Subcutaneous adipose tissue (tissue), 4 donors: Measurements from ENCODE around the gene SLC45A2. TPM values are rescaled to one million over a fixed set of nuclear protein-coding genes. Genes with fewer than 3 reads are reported as not detected.

Experiments used
- small RNA-seq: library from RNA; depleted of rRNA; stranded (forward); fragments of <200 nt; gene quantifications from one replicate; pipeline ENCODE3, GENCODE V24; 2016
- total RNA-seq, 4 donors: library from RNA; depleted of rRNA; stranded (reverse); fragments of >200 nt; gene quantifications; one replicate each; pipeline ENCODE4 v1.1.0, GENCODE V29; 2016
- TF ChIP-seq, protein P1 (sequence below): fragments of 450-650 bp; IDR thresholded peaks from one replicate; pipeline ENCODE4 v1.5.1; 2016; ENCODE audit warnings: low read depth, mild to moderate bottlenecking, control low read depth, antibody characterized with exemption, moderate library complexity

SLC45A2 gene
- total RNA-seq, 4 donors from 2014 or later: not detected

DNA sequence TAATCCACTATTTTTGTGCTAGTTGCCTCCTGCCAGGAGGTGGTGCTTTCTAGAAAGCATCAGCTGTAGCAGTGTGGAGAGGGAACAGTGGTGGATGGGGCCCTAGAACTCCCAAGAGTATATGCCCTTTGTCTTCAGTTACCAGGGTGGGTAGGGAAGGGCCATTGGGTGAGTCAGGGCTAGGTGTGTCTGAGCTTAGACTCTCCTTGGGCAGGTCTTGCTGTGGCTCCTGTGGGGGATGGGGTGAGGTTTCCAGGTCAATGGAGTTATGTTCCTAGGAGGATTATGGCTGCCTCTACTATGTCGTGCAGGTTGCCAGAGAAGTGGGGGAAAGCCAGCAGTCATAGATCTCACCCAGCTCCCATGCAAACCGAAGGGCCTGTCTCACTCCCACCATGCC is 81.4 kb downstream of the SLC45A2 start:
- TF ChIP-seq, protein P1, sequence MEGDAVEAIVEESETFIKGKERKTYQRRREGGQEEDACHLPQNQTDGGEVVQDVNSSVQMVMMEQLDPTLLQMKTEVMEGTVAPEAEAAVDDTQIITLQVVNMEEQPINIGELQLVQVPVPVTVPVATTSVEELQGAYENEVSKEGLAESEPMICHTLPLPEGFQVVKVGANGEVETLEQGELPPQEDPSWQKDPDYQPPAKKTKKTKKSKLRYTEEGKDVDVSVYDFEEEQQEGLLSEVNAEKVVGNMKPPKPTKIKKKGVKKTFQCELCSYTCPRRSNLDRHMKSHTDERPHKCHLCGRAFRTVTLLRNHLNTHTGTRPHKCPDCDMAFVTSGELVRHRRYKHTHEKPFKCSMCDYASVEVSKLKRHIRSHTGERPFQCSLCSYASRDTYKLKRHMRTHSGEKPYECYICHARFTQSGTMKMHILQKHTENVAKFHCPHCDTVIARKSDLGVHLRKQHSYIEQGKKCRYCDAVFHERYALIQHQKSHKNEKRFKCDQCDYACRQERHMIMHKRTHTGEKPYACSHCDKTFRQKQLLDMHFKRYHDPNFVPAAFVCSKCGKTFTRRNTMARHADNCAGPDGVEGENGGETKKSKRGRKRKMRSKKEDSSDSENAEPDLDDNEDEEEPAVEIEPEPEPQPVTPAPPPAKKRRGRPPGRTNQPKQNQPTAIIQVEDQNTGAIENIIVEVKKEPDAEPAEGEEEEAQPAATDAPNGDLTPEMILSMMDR: no peak

DNA sequence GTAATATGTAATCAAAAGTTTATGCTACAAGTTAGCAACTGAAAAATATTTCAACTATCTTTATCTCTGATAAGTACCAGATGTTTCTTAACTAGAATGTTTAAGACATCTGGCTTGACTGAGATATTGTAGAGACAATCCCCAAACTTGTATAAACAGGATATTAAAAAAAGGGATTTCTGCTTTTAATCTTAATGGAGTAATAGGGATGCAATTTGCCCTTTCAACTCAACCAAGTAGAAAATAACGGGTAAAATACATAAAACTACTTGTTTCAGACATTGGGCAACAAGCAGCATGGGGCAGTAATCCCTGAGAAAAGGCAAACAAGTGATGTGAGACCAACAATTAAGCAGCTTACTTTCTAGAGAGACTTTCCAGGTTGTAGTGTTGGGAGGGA is 83.3 kb downstream of the SLC45A2 start:
- TF ChIP-seq, protein P1: no peak

Small RNA genes within 50 kb of the gene (small RNA-seq; reads per million reads assigned to genes)
- not detected for gene AC139783.1

Other genes starting within 250 kb of the SLC45A2 start
- gene ADAMTS12, start 92.7 kb downstream of the SLC45A2 start, total RNA-seq: 10 to 100 TPM; 13.8 to 49.4 (median 20.2) TPM
- gene RXFP3, start 48.3 kb downstream of the SLC45A2 start, total RNA-seq: not detected
- gene AMACR, start 23.4 kb upstream of the SLC45A2 start, total RNA-seq: 10 to 100 TPM in 1 of 4 donors, 1 to 10 TPM in 3; 5.1 to 15.4 (median 7.0) TPM
- 1 to 10 TPM; 2.4 to 6.6 (median 4.7) TPM for gene C1QTNF3, start 58.5 kb upstream of the SLC45A2 start, total RNA-seq